Neutrophil (primary cell): ENCODE results near the gene CNKSR3.
A peak's percentile ranks its signal among the peaks of the same experiment; 100 is the strongest.

Experiments
- H3K27ac ChIP-seq: fragments of 200-600 bp; sonication (generic); 2 replicates; pipeline ENCODE4 v1.5.1; 2016; ENCODE audit warnings: mild to moderate bottlenecking, moderate library complexity
- H3K27me3 ChIP-seq: fragments of 200-600 bp; sonication (generic); 2 replicates; pipeline ENCODE4 v1.6.0; 2016; ENCODE audit warnings: mild to moderate bottlenecking
- H3K36me3 ChIP-seq: fragments of 200-600 bp; sonication (generic); 2 replicates; pipeline ENCODE4 v1.5.1; 2017
- H3K4me1 ChIP-seq, 2 experiments: fragments of 200-600 bp in 1 of 2; sonication (generic) in 1 of 2; 1 replicate in 1 of 2; 2 replicates in 1 of 2; pipeline versions ENCODE4 v1.5.1 to v1.6.1; 2013 to 2016; ENCODE audit warnings: low read depth in 1 of 2, low read length in 1 of 2, mild to moderate bottlenecking in 1 of 2, moderate library complexity in 1 of 2; ENCODE audit not compliant: control insufficient read depth in 1 of 2, insufficient read depth in 1 of 2
- H3K4me3 ChIP-seq, 2 experiments: fragments of 200-600 bp in 1 of 2; sonication (generic) in 1 of 2; 1 replicate in 1 of 2; 2 replicates in 1 of 2; pipeline ENCODE4 v1.5.1; 2013 to 2016; ENCODE audit warnings: low read depth in 1 of 2, low read length in 1 of 2, mild to moderate bottlenecking in 1 of 2, moderate library complexity in 1 of 2
- H3K9me3 ChIP-seq: fragments of 200-600 bp; sonication (generic); 2 replicates; pipeline ENCODE4 v1.5.1; 2016
- CTCF ChIP-seq: fragments of 200-600 bp; sonication (generic); IDR thresholded peaks from 2 replicates; pipeline ENCODE4 v1.5.1; 2016; ENCODE audit warnings: antibody characterized with exemption

Gene CNKSR3

GRCh38 chr6:154367336-154367735 lies 143.1 kb downstream of the CNKSR3 start:
- peak overlapping the region; percentile 77 for H3K27ac ChIP-seq
- H3K4me1 ChIP-seq = peaks cover 48 to 53% of the 10 kb centered on the region in 2 experiments
- TF ChIP-seq CTCF = no peak

GRCh38 chr6:154363821-154364220 lies 146.7 kb downstream of the CNKSR3 start:
- Histone ChIP-seq H3K4me3 (no peak overlapping the region), H3K9me3 (no peaks in the 10 kb centered on the region), H3K36me3 (no peaks in the 10 kb centered on the region), H3K4me1 (peaks cover 42 to 43% of the 10 kb centered on the region in 2 experiments), H3K27me3 (no peaks in the 10 kb centered on the region), H3K27ac (no peak overlapping the region)
- TF ChIP-seq CTCF = no peak

More at GRCh38 chr6:154367336-154367735, 143.1 kb downstream of the CNKSR3 start:
- Histone ChIP-seq H3K27me3 (no peaks in the 10 kb centered on the region), H3K36me3 (no peaks in the 10 kb centered on the region), H3K4me3 (peak overlapping the region in 1 of 2 experiments; percentile 33), H3K9me3 (no peaks in the 10 kb centered on the region)

GRCh38 chr6:154361476-154361875 lies 149.0 kb downstream of the CNKSR3 start:
- peaks cover 41% of the 10 kb centered on the region in 2 experiments for H3K4me1 ChIP-seq

GRCh38 chr6:154360476-154360875 lies 150.0 kb downstream of the CNKSR3 start:
- Histone ChIP-seq H3K4me3 (no peak overlapping the region), H3K4me1 (peaks cover 51% of the 10 kb centered on the region in 2 experiments), H3K27me3 (no peaks in the 10 kb centered on the region), H3K36me3 (no peaks in the 10 kb centered on the region), H3K27ac (peak overlapping the region; percentile 33), H3K9me3 (no peaks in the 10 kb centered on the region)
- no peak for TF ChIP-seq CTCF

More at GRCh38 chr6:154361476-154361875, 149.0 kb downstream of the CNKSR3 start:
- H3K9me3 ChIP-seq = no peaks in the 10 kb centered on the region
- no peaks in the 10 kb centered on the region for H3K27me3 ChIP-seq
- H3K4me3 ChIP-seq = no peak overlapping the region
- H3K36me3 ChIP-seq = no peaks in the 10 kb centered on the region
- no peak overlapping the region for H3K27ac ChIP-seq
- TF ChIP-seq CTCF = no peak

GRCh38 chr6:154359679-154360078 lies 150.8 kb downstream of the CNKSR3 start:
- no peaks in the 10 kb centered on the region for H3K36me3 ChIP-seq
- no peak for TF ChIP-seq CTCF
- no peaks in the 10 kb centered on the region for H3K27me3 ChIP-seq
- H3K9me3 ChIP-seq = no peaks in the 10 kb centered on the region
- H3K4me3 ChIP-seq = peak overlapping the region; percentile 22 to 39
- peak overlapping the region; percentile 77 for H3K27ac ChIP-seq
- H3K4me1 ChIP-seq = peaks cover 59% of the 10 kb centered on the region in 2 experiments
